Measurements from ENCODE around the gene STRBP.

DNA sequence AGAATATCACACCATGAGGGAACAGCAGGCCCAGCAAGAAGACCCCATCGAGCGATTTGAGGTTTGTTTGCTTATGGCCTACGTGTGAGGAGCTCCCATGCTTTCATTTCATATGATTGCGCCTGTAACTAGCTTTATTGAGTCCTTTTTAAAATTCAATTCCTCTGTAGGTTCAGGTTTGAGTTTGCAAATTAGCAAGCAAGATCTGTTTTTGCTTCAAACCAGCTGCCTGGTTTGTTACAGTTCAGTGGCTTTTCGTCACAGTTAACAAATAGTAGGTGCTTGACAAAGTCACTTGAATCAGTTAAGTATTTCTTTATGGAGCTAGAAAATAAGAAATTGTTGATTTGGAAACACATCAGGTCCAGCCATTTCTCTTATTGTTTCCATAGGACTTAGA is 178.6 kb downstream of the STRBP start:
- TF ChIP-seq POLR2A (IDR thresholded peaks at IDR 0.05; ENCODE audit: low read depth, low read length) = no peak
- no peak for TF ChIP-seq POLR2AphosphoS5 (IDR thresholded peaks at IDR 0.05; ENCODE audit: low read depth, low read length)
- TF ChIP-seq SPI1 (IDR thresholded peaks at IDR 0.05; ENCODE audit: low read depth, low read length) = no peak
- TF ChIP-seq PAX5 (IDR thresholded peaks at IDR 0.05; ENCODE audit: insufficient read depth, low read length, severe bottlenecking) = no peak
- no peak for TF ChIP-seq POU2F2 (IDR thresholded peaks at IDR 0.05; ENCODE audit: low read depth, low read length)
- no peak for TF ChIP-seq TAF1 (IDR thresholded peaks at IDR 0.05; ENCODE audit: low read depth, low read length)
